Thyroid gland (tissue), 4 donors: ENCODE data around the gene POU2AF1.

Experiments
- POLR2A ChIP-seq, 2 donors: fragments of 450-650 bp; IDR thresholded peaks; one replicate each; pipeline ENCODE4 v1.6.1; 2017; ENCODE audit warnings: antibody characterized with exemption in 2 of 2, mild to moderate bottlenecking in 2 of 2, moderate library complexity in 1 of 2
- TF ChIP-seq, protein P1 (sequence below), 6 experiments: fragments of 200-600 bp in 3 of 6; fragments of 450-650 bp in 3 of 6; sonication (generic) in 3 of 6; IDR thresholded peaks; one replicate each; pipeline ENCODE4 v1.5.1; 2016 to 2019; ENCODE audit warnings: antibody characterized with exemption in 6 of 6, mild to moderate bottlenecking in 2 of 6, inconsistent platforms in 1 of 6, moderate library complexity in 1 of 6

DNA sequence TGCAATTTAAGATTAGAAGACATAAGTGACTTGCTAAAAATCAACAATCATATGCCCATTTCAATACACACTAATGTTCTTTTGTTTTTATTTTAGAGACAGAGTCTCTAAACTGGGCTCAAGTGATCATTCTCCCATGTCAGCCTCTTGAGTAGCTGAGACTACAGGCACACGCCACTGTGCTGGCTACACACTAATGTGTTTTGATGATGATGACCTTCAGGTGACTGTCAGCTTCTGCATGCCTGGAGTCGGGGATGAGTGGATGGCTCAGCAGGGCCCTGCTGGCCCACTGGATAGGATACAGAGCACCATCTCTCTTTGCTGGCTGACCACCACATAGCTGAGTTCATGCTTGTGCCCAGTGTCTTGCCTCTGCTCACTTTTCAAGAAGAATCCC lies 27.0 kb upstream of the POU2AF1 start:
- TF ChIP-seq, protein P1, sequence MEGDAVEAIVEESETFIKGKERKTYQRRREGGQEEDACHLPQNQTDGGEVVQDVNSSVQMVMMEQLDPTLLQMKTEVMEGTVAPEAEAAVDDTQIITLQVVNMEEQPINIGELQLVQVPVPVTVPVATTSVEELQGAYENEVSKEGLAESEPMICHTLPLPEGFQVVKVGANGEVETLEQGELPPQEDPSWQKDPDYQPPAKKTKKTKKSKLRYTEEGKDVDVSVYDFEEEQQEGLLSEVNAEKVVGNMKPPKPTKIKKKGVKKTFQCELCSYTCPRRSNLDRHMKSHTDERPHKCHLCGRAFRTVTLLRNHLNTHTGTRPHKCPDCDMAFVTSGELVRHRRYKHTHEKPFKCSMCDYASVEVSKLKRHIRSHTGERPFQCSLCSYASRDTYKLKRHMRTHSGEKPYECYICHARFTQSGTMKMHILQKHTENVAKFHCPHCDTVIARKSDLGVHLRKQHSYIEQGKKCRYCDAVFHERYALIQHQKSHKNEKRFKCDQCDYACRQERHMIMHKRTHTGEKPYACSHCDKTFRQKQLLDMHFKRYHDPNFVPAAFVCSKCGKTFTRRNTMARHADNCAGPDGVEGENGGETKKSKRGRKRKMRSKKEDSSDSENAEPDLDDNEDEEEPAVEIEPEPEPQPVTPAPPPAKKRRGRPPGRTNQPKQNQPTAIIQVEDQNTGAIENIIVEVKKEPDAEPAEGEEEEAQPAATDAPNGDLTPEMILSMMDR (IDR thresholded peaks at IDR 0.05), result no peak
- TF ChIP-seq POLR2A (IDR thresholded peaks at IDR 0.05), result no peak
